B cell (primary cell): ENCODE measurements around the gene OPA1.

Source experiments
- EZH2 ChIP-seq: IDR thresholded peaks from 2 replicates; pipeline ENCODE4 v1.6.1; 2012; ENCODE audit warnings: borderline replicate concordance, low read depth, mild to moderate bottlenecking, moderate library complexity, low read length; ENCODE audit not compliant: insufficient read depth, poor library complexity, severe bottlenecking
- TF ChIP-seq, protein P1 (sequence below): fragments of 200-600 bp; IDR thresholded peaks from one replicate; pipeline ENCODE4 v1.8.0; 2022; ENCODE audit warnings: antibody characterized with exemption, mild to moderate bottlenecking

DNA sequence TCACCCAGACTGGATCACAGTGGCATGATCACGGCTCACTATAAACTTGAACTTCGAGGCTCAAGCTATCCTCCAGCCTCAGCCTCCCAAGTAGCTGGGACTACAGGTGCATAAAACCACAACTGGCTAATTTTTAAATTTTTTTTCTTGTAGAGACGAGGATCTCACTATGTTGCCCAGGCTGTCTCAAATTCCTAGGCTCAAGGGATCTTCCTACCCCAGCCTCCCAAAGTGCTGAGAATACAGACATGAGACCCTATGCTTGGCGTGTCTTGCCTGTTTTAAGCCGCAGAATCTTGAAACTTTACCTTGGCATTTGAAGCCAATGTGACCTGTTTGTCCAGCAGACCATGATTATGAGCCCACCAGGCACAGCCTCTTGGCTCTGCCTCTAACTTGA lies 119.9 kb downstream of the OPA1 start:
- TF ChIP-seq EZH2 = no peak
- TF ChIP-seq, protein P1, sequence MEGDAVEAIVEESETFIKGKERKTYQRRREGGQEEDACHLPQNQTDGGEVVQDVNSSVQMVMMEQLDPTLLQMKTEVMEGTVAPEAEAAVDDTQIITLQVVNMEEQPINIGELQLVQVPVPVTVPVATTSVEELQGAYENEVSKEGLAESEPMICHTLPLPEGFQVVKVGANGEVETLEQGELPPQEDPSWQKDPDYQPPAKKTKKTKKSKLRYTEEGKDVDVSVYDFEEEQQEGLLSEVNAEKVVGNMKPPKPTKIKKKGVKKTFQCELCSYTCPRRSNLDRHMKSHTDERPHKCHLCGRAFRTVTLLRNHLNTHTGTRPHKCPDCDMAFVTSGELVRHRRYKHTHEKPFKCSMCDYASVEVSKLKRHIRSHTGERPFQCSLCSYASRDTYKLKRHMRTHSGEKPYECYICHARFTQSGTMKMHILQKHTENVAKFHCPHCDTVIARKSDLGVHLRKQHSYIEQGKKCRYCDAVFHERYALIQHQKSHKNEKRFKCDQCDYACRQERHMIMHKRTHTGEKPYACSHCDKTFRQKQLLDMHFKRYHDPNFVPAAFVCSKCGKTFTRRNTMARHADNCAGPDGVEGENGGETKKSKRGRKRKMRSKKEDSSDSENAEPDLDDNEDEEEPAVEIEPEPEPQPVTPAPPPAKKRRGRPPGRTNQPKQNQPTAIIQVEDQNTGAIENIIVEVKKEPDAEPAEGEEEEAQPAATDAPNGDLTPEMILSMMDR = no peak
